GM18868 (cell line): ENCODE data around the gene GBX1.

Experiments used
- ATAC-seq: cut with Tn5 transposase; IDR thresholded peaks from one replicate; pipeline ENCODE4 v1.9.1; 2021; ENCODE audit warnings: mild to moderate bottlenecking, moderate library complexity; ENCODE audit not compliant: unreplicated experiment

The GBX1 gene

GRCh38 chr7:151116603-151117440 lies 50.7 kb downstream of the GBX1 start:
- ATAC-seq = no peak

GRCh38 chr7:151115836-151116418 lies 51.6 kb downstream of the GBX1 start:
- ATAC-seq = no peak

- no peak for ATAC-seq
These were observed 52.2 kb downstream of the GBX1 start for GRCh38 chr7:151115121-151115835.

- ATAC-seq = no peak
These were observed 53.1 kb downstream of the GBX1 start for GRCh38 chr7:151114151-151115090.

GRCh38 chr7:151113344-151114150 lies 53.9 kb downstream of the GBX1 start:
- no peak for ATAC-seq

- peak; percentile 86 for ATAC-seq
These were observed 56.4 kb downstream of the GBX1 start for GRCh38 chr7:151110941-151111645.

GRCh38 chr7:151110236-151110940 lies 57.1 kb downstream of the GBX1 start:
- ATAC-seq = no peak

GRCh38 chr7:151109094-151110048 lies 58.1 kb downstream of the GBX1 start:
- no peak for ATAC-seq

- ATAC-seq = no peak
These were observed 59.6 kb downstream of the GBX1 start for GRCh38 chr7:151107882-151108281.

- ATAC-seq = no peak
These were observed 62.9 kb downstream of the GBX1 start for GRCh38 chr7:151104411-151105235.

- ATAC-seq = no peak
These were observed 63.5 kb downstream of the GBX1 start for GRCh38 chr7:151103973-151104372.

GRCh38 chr7:151102991-151103390 lies 64.5 kb downstream of the GBX1 start:
- no peak for ATAC-seq

- no peak for ATAC-seq
These were observed 65.7 kb downstream of the GBX1 start for GRCh38 chr7:151101621-151102396.

GRCh38 chr7:151100921-151101320 lies 66.6 kb downstream of the GBX1 start:
- no peak for ATAC-seq

GRCh38 chr7:151099486-151100211 lies 67.8 kb downstream of the GBX1 start:
- no peak for ATAC-seq
